Measurements from ENCODE around the gene SIK3. TPM values are rescaled to one million over a fixed set of nuclear protein-coding genes. Genes with fewer than 3 reads are reported as not detected.

Gene SIK3
- polyA plus RNA-seq, 1 experiment, result 7.3 TPM

DNA sequence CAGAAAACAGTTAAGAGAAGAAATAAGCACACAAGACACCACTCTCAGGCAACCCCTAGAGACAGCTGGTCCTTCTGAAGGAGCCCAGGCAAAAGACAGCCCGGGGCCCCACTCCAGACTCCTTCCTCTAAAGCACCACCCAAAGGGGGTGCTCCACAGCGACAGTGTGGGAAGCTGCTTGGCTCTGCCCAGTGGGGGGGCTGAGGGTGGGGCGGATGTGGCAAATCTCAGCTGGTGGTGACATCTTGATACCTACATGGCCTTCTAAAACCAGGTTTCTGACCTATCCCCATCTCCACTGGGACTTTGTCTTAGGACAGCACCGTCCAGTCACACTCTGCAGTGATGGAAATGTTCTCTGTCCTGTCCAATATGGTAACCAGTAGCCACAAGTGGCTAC lies 250.6 kb downstream of the SIK3 start:
- peaks cover 16% of the 10 kb centered on the region for H3K36me3 ChIP-seq (ENCODE audit: control insufficient read depth, insufficient read depth, low read length)
- no peaks in the 10 kb centered on the region for H3K27me3 ChIP-seq (ENCODE audit: control insufficient read depth, insufficient read depth, low read length)
- H3K4me3 ChIP-seq (ENCODE audit: low read depth, low read length), result no peak overlapping the region
- TF ChIP-seq, protein P1, sequence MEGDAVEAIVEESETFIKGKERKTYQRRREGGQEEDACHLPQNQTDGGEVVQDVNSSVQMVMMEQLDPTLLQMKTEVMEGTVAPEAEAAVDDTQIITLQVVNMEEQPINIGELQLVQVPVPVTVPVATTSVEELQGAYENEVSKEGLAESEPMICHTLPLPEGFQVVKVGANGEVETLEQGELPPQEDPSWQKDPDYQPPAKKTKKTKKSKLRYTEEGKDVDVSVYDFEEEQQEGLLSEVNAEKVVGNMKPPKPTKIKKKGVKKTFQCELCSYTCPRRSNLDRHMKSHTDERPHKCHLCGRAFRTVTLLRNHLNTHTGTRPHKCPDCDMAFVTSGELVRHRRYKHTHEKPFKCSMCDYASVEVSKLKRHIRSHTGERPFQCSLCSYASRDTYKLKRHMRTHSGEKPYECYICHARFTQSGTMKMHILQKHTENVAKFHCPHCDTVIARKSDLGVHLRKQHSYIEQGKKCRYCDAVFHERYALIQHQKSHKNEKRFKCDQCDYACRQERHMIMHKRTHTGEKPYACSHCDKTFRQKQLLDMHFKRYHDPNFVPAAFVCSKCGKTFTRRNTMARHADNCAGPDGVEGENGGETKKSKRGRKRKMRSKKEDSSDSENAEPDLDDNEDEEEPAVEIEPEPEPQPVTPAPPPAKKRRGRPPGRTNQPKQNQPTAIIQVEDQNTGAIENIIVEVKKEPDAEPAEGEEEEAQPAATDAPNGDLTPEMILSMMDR (IDR thresholded peaks at IDR 0.05; ENCODE audit: insufficient read depth, low read depth, low read length), result no peak
- CTCF ChIA-PET, result interaction anchor here (1.3 to 2.4 kb wide), 4 partner anchors 8 to 258 kb away, joined by 5 to 12 read pairs (median 9); partner anchors contain the start of gene APOA5
- POLR2A ChIA-PET, result no interaction called here
- DNase-seq (ENCODE audit: low read depth), result no peak

DNA sequence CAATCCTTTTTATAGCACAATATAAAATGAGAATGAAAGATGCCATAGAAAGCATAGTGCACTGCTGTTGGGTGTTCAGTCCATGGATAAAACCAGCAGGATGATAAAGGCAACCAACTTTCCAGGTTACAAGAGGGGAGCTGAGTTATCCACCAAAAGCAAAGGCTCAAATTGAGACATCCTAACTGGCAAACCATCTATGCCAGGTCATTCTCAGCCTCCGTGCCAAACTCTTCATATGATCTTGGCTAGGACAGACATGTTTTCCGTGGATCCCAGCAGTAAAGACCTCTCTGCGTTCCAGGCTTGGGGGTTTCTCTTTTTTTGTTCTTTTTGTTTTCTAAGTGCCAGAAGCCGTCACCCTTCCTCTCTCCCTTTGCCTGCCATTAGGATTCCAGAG lies 253.5 kb downstream of the SIK3 start:
- ChIA-PET CTCF (interaction anchor here (2.0 kb wide), 1 partner anchor 8 kb away, joined by 7 read pairs; the partner anchor contains the start of gene APOA1), POLR2A (no interaction called here)
- TF ChIP-seq, protein P1 (IDR thresholded peaks at IDR 0.05; ENCODE audit: insufficient read depth, low read depth, low read length), result no peak
- no peaks in the 10 kb centered on the region for H3K27me3 ChIP-seq (ENCODE audit: control insufficient read depth, insufficient read depth, low read length)
- peaks cover 16% of the 10 kb centered on the region for H3K36me3 ChIP-seq (ENCODE audit: control insufficient read depth, insufficient read depth, low read length)
- no peak overlapping the region for H3K4me3 ChIP-seq (ENCODE audit: low read depth, low read length)
- no peak for DNase-seq (ENCODE audit: low read depth)

- peaks cover 16% of the 10 kb centered on the region for H3K36me3 ChIP-seq (ENCODE audit: control insufficient read depth, insufficient read depth, low read length)
- no peaks in the 10 kb centered on the region for H3K27me3 ChIP-seq (ENCODE audit: control insufficient read depth, insufficient read depth, low read length)
- TF ChIP-seq, protein P1 (IDR thresholded peaks at IDR 0.05; ENCODE audit: insufficient read depth, low read depth, low read length), result no peak
- ChIA-PET POLR2A (no interaction called here), CTCF (interaction anchor here (0.6 to 0.7 kb wide), 2 partner anchors 165 to 255 kb away, joined by 5 read pairs; no protein-coding TSS in a partner anchor)
- DNase-seq (ENCODE audit: low read depth), result no peak
- H3K4me3 ChIP-seq (ENCODE audit: low read depth, low read length), result no peak overlapping the region
Observed at GRCh38 chr11:116843661-116844060, 254.6 kb downstream of the SIK3 start.

- TF ChIP-seq, protein P1 (IDR thresholded peaks at IDR 0.05; ENCODE audit: insufficient read depth, low read depth, low read length), result no peak
- ChIA-PET CTCF (no interaction called here), POLR2A (no interaction called here)
- Histone ChIP-seq H3K36me3 (ENCODE audit: control insufficient read depth, insufficient read depth, low read length) (peaks cover 16% of the 10 kb centered on the region), H3K4me3 (ENCODE audit: low read depth, low read length) (no peak overlapping the region), H3K27me3 (ENCODE audit: control insufficient read depth, insufficient read depth, low read length) (no peaks in the 10 kb centered on the region)
- no peak for DNase-seq (ENCODE audit: low read depth)
Observed at GRCh38 chr11:116842909-116843308, 255.3 kb downstream of the SIK3 start.

- H3K4me3 ChIP-seq (ENCODE audit: low read depth, low read length), result no peak overlapping the region
- H3K36me3 ChIP-seq (ENCODE audit: control insufficient read depth, insufficient read depth, low read length), result peaks cover 10% of the 10 kb centered on the region
- ChIA-PET CTCF (interaction anchor here (0.6 to 1.1 kb wide), 3 partner anchors 38 to 228 kb away, joined by 3 to 4 read pairs (median 3); no protein-coding TSS in a partner anchor), POLR2A (no interaction called here)
- H3K27me3 ChIP-seq (ENCODE audit: control insufficient read depth, insufficient read depth, low read length), result no peaks in the 10 kb centered on the region
- no peak for DNase-seq (ENCODE audit: low read depth)
- TF ChIP-seq, protein P1 (IDR thresholded peaks at IDR 0.05; ENCODE audit: insufficient read depth, low read depth, low read length), result no peak
Observed at GRCh38 chr11:116842117-116842516, 256.1 kb downstream of the SIK3 start.

Measured in BJ (cell line).